Measurements from ENCODE around the gene MYO3A.

The MYO3A gene

DNA sequence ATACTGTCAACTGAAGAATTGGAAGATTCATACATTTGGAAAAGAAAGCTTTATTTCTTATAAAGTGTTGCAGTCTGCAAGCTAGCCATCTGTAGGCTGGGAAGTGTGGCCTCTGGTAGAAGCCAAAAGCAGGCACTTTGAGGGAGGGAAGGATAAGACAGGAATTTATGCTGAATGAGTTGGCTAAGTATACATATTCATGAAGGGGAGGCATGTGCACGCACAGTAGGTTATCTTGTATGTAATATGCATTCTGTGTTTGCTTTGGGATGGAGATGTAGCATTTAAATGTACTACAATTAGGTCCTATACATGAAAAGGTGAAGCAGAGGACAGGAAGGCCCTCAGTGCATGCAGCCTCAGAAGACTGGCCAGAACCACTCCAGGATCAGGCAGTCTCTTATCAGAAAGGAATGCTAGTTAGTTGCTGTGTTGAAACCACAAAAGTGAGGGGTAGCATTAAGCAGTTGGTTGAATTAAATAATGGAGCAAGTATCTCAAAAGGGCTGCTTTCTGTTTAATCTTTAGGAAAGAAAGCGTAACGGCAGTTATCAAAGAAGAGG lies 40.9 kb downstream of the MYO3A start:
- no peaks in the 10 kb centered on the region for H3K79me2 ChIP-seq (ENCODE audit: control insufficient read depth, low read length)
- no peak overlapping the region for H3K4me3 ChIP-seq (ENCODE audit: low read length)
- TF ChIP-seq EZH2phosphoT487 (IDR thresholded peaks at IDR 0.05; ENCODE audit: borderline replicate concordance, low read length) (no peak), CTCF (IDR thresholded peaks at IDR 0.05; ENCODE audit: low read depth, low read length, poor library complexity, severe bottlenecking) (no peak)
- H3K9me2 ChIP-seq (replicated peaks; ENCODE audit: control insufficient read depth, low read length), result no peaks in the 10 kb centered on the region
- H3K4me2 ChIP-seq (ENCODE audit: low read length), result no peak overlapping the region
- H3K27me3 ChIP-seq (ENCODE audit: control insufficient read depth, low read length), result no peaks in the 10 kb centered on the region
- no peak overlapping the region for H3K27ac ChIP-seq (ENCODE audit: low read depth, low read length)
- no peaks in the 10 kb centered on the region for H3F3A ChIP-seq (ENCODE audit: control insufficient read depth, insufficient read depth)
- no peaks in the 10 kb centered on the region for H3K36me3 ChIP-seq (ENCODE audit: control insufficient read depth, low read length)
- H4K20me1 ChIP-seq (ENCODE audit: control insufficient read depth, insufficient read depth, low read depth, low read length), result no peaks in the 10 kb centered on the region
- H3K9me3 ChIP-seq (ENCODE audit: control insufficient read depth, insufficient read depth, low read length), result no peaks in the 10 kb centered on the region
- no peaks in the 10 kb centered on the region for H3K4me1 ChIP-seq (ENCODE audit: control insufficient read depth, low read length)

DNA sequence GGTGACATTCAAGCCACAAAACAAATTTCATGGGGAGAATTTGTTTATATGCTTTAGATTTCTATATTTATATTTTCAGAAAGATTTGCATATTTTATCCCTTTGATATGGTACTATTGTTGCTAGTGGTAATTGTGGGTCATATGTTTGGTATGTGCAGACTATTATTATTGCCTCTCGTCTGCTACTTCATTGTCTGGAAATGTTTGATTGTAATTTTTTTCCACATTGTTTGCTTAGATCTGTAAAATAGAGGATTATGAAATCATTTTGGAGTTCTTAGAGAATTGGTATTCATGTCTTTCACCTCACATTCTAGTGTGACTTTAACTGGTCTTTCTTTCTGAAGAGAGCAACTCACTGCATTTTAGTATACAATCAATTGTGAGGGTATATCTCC lies 44.7 kb downstream of the MYO3A start:
- no peak for TF ChIP-seq CTCF (IDR thresholded peaks at IDR 0.05; ENCODE audit: low read depth, low read length, poor library complexity, severe bottlenecking)
- no peak for TF ChIP-seq EZH2phosphoT487 (IDR thresholded peaks at IDR 0.05; ENCODE audit: borderline replicate concordance, low read length)
- Histone ChIP-seq H3K9me3 (ENCODE audit: control insufficient read depth, insufficient read depth, low read length) (no peaks in the 10 kb centered on the region), H4K20me1 (ENCODE audit: control insufficient read depth, insufficient read depth, low read depth, low read length) (no peaks in the 10 kb centered on the region), H3K9me2 (replicated peaks; ENCODE audit: control insufficient read depth, low read length) (no peaks in the 10 kb centered on the region), H3K36me3 (ENCODE audit: control insufficient read depth, low read length) (no peaks in the 10 kb centered on the region), H3K4me1 (ENCODE audit: control insufficient read depth, low read length) (no peaks in the 10 kb centered on the region), H3K27me3 (ENCODE audit: control insufficient read depth, low read length) (no peaks in the 10 kb centered on the region), H3K27ac (ENCODE audit: low read depth, low read length) (no peak overlapping the region), H3F3A (ENCODE audit: control insufficient read depth, insufficient read depth) (no peaks in the 10 kb centered on the region), H3K79me2 (ENCODE audit: control insufficient read depth, low read length) (no peaks in the 10 kb centered on the region), H3K4me3 (ENCODE audit: low read length) (no peak overlapping the region), H3K4me2 (ENCODE audit: low read length) (no peak overlapping the region)

GRCh38 chr10:25982107-25982506 lies 48.1 kb downstream of the MYO3A start:
- H3K9me2 ChIP-seq (replicated peaks; ENCODE audit: control insufficient read depth, low read length), result no peaks in the 10 kb centered on the region
- H3K4me2 ChIP-seq (ENCODE audit: low read length), result no peak overlapping the region
- H3K36me3 ChIP-seq (ENCODE audit: control insufficient read depth, low read length), result no peaks in the 10 kb centered on the region
- H3F3A ChIP-seq (ENCODE audit: control insufficient read depth, insufficient read depth), result no peaks in the 10 kb centered on the region
- no peak overlapping the region for H3K27ac ChIP-seq (ENCODE audit: low read depth, low read length)
- no peaks in the 10 kb centered on the region for H3K27me3 ChIP-seq (ENCODE audit: control insufficient read depth, low read length)
- no peak for TF ChIP-seq CTCF (IDR thresholded peaks at IDR 0.05; ENCODE audit: low read depth, low read length, poor library complexity, severe bottlenecking)
- no peak for TF ChIP-seq EZH2phosphoT487 (IDR thresholded peaks at IDR 0.05; ENCODE audit: borderline replicate concordance, low read length)
- no peak overlapping the region for H3K4me3 ChIP-seq (ENCODE audit: low read length)
- no peaks in the 10 kb centered on the region for H3K4me1 ChIP-seq (ENCODE audit: control insufficient read depth, low read length)
- H4K20me1 ChIP-seq (ENCODE audit: control insufficient read depth, insufficient read depth, low read depth, low read length), result no peaks in the 10 kb centered on the region
- H3K9me3 ChIP-seq (ENCODE audit: control insufficient read depth, insufficient read depth, low read length), result no peaks in the 10 kb centered on the region
- H3K79me2 ChIP-seq (ENCODE audit: control insufficient read depth, low read length), result no peaks in the 10 kb centered on the region
